Esophagus squamous epithelium (tissue), 5 donors: ENCODE results near the gene NSUN6. TPM values are rescaled to one million over a fixed set of nuclear protein-coding genes. Genes with fewer than 3 reads are reported as not detected.

Source experiments
- DNase-seq: peaks from one replicate; lab custom pipeline; 2025; lab: John Stamatoyannopoulos, UW
- H3K27ac ChIP-seq, 4 donors: fragments of 200-600 bp; sonication (generic); one replicate each; pipeline ENCODE4 v1.5.1; 2016 to 2019; ENCODE audit warnings: mild to moderate bottlenecking in 1 of 4
- H3K27me3 ChIP-seq, 4 donors: fragments of 200-600 bp; sonication (generic); 1 replicate in 3 of 4; 2 replicates in 1 of 4; pipeline versions ENCODE4 v1.5.1 to v1.6.0; 2017 to 2021; ENCODE audit warnings: antibody characterized with exemption in 1 of 4
- H3K36me3 ChIP-seq, 3 donors: fragments of 200-600 bp; sonication (generic); one replicate each; pipeline ENCODE4 v1.5.1; 2016 to 2019
- H3K4me1 ChIP-seq, 3 donors: fragments of 200-600 bp; sonication (generic); one replicate each; pipeline ENCODE4 v1.5.1; 2017 to 2019
- H3K4me3 ChIP-seq, 4 donors: fragments of 200-600 bp; sonication (generic); 1 replicate in 3 of 4; 2 replicates in 1 of 4; pipeline ENCODE4 v1.5.1; 2016 to 2019; ENCODE audit warnings: mild to moderate bottlenecking in 2 of 4, moderate library complexity in 1 of 4
- H3K9me3 ChIP-seq, 3 donors: fragments of 200-600 bp; sonication (generic); one replicate each; pipeline ENCODE4 v1.5.1; 2016 to 2019
- POLR2A ChIP-seq, 4 donors: fragments of 450-650 bp; IDR thresholded peaks; one replicate each; pipeline ENCODE4 v1.6.1; 2017; ENCODE audit warnings: antibody characterized with exemption in 4 of 4, mild to moderate bottlenecking in 4 of 4, moderate library complexity in 3 of 4
- WGBS, 2 donors: methylation state at CpG; one replicate each; pipeline ENCODE4 v1.1.5; 2018; 5-methylcytosine and 5-hydroxymethylcytosine counted together
- intact Hi-C: fragments of 100-400 bp; cut with DNase I; formaldehyde crosslinking; loops from one replicate; pipeline ENCODE4 v1.15.0; 2022
- total RNA-seq, 4 donors: library from RNA; depleted of rRNA; stranded (reverse); fragments of >200 nt; gene quantifications; one replicate each; pipeline ENCODE4 v1.1.0, GENCODE V29; 2016
- TF ChIP-seq, protein P1 (sequence below), 6 experiments: fragments of 450-650 bp in 4 of 6; fragments of 200-600 bp in 2 of 6; sonication (generic) in 2 of 6; IDR thresholded peaks; one replicate each; pipeline ENCODE4 v1.5.1; 2016 to 2019; ENCODE audit warnings: antibody characterized with exemption in 6 of 6, mild to moderate bottlenecking in 4 of 6, moderate library complexity in 4 of 6
- donor health status: DM: yes; HTN: yes; CAD: no.

NSUN6 gene
- total RNA-seq, 4 donors from 2014 or later = 3.4 to 10.1 (median 5.6) TPM

DNA sequence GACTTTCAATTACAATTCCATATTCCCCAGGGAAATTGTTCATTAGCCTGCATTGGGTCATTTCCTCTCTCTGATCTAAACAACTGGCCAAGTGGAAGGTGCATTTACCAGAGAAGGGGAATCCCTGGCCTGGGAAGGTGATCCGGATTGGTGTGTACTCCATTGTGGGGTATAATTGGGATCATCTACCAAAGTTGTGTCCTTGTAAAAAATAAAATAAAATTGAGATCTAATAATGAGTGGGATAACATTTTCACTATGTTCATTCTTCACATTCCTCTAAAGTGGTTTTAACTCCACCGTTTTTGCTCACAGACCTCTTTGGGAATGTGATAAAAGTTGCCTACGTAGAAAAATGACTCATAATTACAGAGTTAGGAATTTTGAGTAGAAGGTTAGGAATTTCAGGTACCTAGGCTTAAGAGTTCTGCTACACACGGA lies 30.6 kb upstream of the NSUN6 start:
- Histone ChIP-seq H3K36me3 (peaks cover 0 to 1% (median 0%) of the 10 kb centered on the region in 3 donors), H3K27ac (no peak overlapping the region), H3K9me3 (no peaks in the 10 kb centered on the region), H3K4me3 (no peak overlapping the region), H3K27me3 (no peaks in the 10 kb centered on the region), H3K4me1 (no peaks in the 10 kb centered on the region)
- WGBS, 2 donors = 57 to 77% methylated on average over 4 of the region's 4 CpGs
- intact Hi-C loops = no loop called here
- TF ChIP-seq POLR2A (IDR thresholded peaks at IDR 0.05) = no peak
- TF ChIP-seq, protein P1, sequence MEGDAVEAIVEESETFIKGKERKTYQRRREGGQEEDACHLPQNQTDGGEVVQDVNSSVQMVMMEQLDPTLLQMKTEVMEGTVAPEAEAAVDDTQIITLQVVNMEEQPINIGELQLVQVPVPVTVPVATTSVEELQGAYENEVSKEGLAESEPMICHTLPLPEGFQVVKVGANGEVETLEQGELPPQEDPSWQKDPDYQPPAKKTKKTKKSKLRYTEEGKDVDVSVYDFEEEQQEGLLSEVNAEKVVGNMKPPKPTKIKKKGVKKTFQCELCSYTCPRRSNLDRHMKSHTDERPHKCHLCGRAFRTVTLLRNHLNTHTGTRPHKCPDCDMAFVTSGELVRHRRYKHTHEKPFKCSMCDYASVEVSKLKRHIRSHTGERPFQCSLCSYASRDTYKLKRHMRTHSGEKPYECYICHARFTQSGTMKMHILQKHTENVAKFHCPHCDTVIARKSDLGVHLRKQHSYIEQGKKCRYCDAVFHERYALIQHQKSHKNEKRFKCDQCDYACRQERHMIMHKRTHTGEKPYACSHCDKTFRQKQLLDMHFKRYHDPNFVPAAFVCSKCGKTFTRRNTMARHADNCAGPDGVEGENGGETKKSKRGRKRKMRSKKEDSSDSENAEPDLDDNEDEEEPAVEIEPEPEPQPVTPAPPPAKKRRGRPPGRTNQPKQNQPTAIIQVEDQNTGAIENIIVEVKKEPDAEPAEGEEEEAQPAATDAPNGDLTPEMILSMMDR (IDR thresholded peaks at IDR 0.05) = no peak
- no peak for DNase-seq

DNA sequence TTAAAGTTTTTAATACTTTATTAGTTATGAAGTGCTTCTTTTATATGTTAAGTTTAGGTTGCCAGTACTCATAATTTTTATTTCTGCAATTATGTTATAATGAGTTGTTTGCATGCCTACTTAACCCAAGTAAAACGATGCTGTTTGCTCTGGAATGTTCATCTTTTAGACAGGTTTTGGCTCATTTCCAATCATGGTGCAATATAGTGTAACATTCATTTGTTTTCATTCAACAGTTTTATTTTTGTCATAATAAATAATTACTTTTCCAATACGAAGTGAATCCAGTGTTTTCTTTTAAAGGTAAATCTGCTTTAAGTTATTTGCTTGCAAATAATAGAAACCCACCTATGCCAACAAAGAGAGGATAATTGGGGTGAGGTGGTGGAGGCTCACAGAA lies 30.0 kb upstream of the NSUN6 start:
- Histone ChIP-seq H3K36me3 (peaks cover 0 to 7% (median 0%) of the 10 kb centered on the region in 3 donors), H3K9me3 (no peaks in the 10 kb centered on the region), H3K27ac (no peak overlapping the region), H3K27me3 (no peaks in the 10 kb centered on the region), H3K4me3 (no peak overlapping the region), H3K4me1 (no peaks in the 10 kb centered on the region)
- intact Hi-C loops = no loop called here
- 21 to 33% methylated on average over 2 of the region's 2 CpGs for WGBS, 2 donors
- DNase-seq = no peak
- TF ChIP-seq POLR2A (IDR thresholded peaks at IDR 0.05) = no peak

GRCh38 chr10:18680754-18681153 lies 29.4 kb upstream of the NSUN6 start:
- H3K4me3 ChIP-seq = no peak overlapping the region
- TF ChIP-seq, protein P1 (IDR thresholded peaks at IDR 0.05) = no peak
- no peak for TF ChIP-seq POLR2A (IDR thresholded peaks at IDR 0.05)
- no peaks in the 10 kb centered on the region for H3K4me1 ChIP-seq
- H3K27me3 ChIP-seq = no peaks in the 10 kb centered on the region
- H3K9me3 ChIP-seq = no peaks in the 10 kb centered on the region
- 87 to 97% methylated on average over 3 of the region's 3 CpGs for WGBS, 2 donors
- peaks cover 0 to 13% (median 0%) of the 10 kb centered on the region in 3 donors for H3K36me3 ChIP-seq
- intact Hi-C loops = no loop called here
- DNase-seq = no peak
- H3K27ac ChIP-seq = no peak overlapping the region

- DNase-seq = no peak
- Histone ChIP-seq H3K27me3 (no peaks in the 10 kb centered on the region), H3K9me3 (no peaks in the 10 kb centered on the region), H3K4me1 (no peaks in the 10 kb centered on the region), H3K27ac (no peak overlapping the region), H3K4me3 (no peak overlapping the region), H3K36me3 (peaks cover 0 to 67% (median 5%) of the 10 kb centered on the region in 3 donors)
- no peak for TF ChIP-seq POLR2A (IDR thresholded peaks at IDR 0.05)
- TF ChIP-seq, protein P1 (IDR thresholded peaks at IDR 0.05) = no peak
- WGBS, 2 donors = 88 to 94% methylated on average over 4 of the region's 4 CpGs
- intact Hi-C loops = no loop called here
Observed at GRCh38 chr10:18675086-18675801, 23.9 kb upstream of the NSUN6 start.

DNA sequence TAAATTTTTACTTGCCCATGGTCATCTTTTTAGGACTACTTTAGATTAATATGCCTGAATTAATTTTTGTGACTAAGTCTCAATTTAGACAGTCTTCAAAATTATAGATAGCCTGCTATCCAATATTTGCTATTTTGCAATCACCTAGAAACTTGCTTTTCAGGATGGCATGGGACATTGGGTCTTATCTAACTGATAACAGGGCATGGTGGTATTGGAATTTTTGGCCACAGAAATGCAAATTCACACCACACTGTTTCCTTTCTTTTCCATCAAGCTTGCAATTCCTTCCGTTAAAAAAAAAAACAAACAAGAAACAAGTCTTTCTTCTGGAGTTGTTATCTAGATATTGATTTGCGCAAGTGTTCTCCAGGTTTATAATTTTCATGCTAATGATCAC lies 16.6 kb upstream of the NSUN6 start:
- H3K9me3 ChIP-seq = no peaks in the 10 kb centered on the region
- TF ChIP-seq, protein P1 (IDR thresholded peaks at IDR 0.05) = no peak
- no peak for TF ChIP-seq POLR2A (IDR thresholded peaks at IDR 0.05)
- H3K36me3 ChIP-seq = peaks cover 0 to 55% (median 17%) of the 10 kb centered on the region in 3 donors
- intact Hi-C loops = no loop called here
- 85 to 93% methylated on average over 2 of the region's 2 CpGs for WGBS, 2 donors
- no peak overlapping the region for H3K4me3 ChIP-seq
- DNase-seq = no peak
- H3K27ac ChIP-seq = no peak overlapping the region
- H3K27me3 ChIP-seq = no peaks in the 10 kb centered on the region
- H3K4me1 ChIP-seq = peaks cover 0 to 32% (median 9%) of the 10 kb centered on the region in 3 donors
